ENCODE data around the gene PDE4D. TPM values are rescaled to one million over a fixed set of nuclear protein-coding genes. Genes with fewer than 3 reads are reported as not detected.
A peak's percentile ranks its signal among the peaks of the same experiment; 100 is the strongest.

The PDE4D gene
- total and polyA plus RNA-seq, 2 donors (not counting 3 experiments of a cell fraction or from before 2014, with no cell fraction given): 34.5 to 51.2 TPM

DNA sequence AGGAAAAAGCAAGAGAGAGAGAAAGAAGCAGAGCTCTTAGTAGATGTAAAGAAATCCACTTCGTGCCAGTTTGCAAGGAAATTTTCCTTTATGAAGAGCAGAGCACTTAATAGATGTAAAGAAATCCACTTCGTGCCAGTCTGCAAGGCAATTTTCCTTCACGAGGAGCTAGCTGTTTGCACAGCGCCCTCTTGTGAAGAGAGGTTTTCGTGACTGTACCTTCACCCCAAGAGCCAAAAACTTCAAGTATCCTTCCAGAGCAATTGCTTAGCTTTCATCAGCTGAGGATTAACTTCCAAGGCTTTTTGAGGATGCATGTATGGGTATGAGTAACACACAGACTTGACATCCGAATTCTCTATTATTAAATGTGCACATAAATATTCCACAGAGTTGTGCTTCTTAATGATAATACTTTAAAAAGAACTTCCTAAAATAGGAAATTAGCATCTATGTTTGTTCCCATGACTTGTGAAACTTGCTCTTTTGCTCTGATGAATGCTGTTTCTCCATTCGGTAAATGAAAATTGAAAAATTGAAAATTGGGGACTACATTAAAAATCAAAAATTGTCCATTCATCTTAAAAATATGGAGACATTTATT, 525.6 kb downstream of the PDE4D start:
- Histone ChIP-seq H3K9me1 (replicated peaks; ENCODE audit: control insufficient read depth, extremely low read depth, insufficient read depth, low read length) (no peaks in the 10 kb centered on the region), H3K4me2 (ENCODE audit: insufficient read depth, low read length) (no peak overlapping the region), H3K36me3 (ENCODE audit: control insufficient read depth in 2 of 2, extremely low read depth in 1 of 2, insufficient read depth in 2 of 2, low read length in 2 of 2) (no peaks in the 10 kb centered on the region), H3K4me3 (replicated peaks in 1 of 3; ENCODE audit: insufficient read depth in 1 of 3, low read depth in 1 of 3, low read length in 3 of 3) (no peak overlapping the region), H2AFZ (ENCODE audit: low read depth, low read length) (no peak overlapping the region), H3K79me2 (ENCODE audit: control insufficient read depth, insufficient read depth, low read length) (no peaks in the 10 kb centered on the region), H4K20me1 (replicated peaks; ENCODE audit: control insufficient read depth, extremely low read depth, insufficient read depth, low read length) (no peaks in the 10 kb centered on the region), H3K9ac (replicated peaks; ENCODE audit: extremely low read depth, insufficient read depth, low read length) (no peak overlapping the region), H3K9me3 (replicated peaks; ENCODE audit: control insufficient read depth, insufficient read depth, low read length) (no peaks in the 10 kb centered on the region), H3K4me1 (ENCODE audit: control insufficient read depth, extremely low read depth, insufficient read depth, low read length) (no peaks in the 10 kb centered on the region), H3K27me3 (ENCODE audit: control insufficient read depth in 2 of 2, insufficient read depth in 2 of 2, low read length in 2 of 2) (peaks cover 0 to 2% of the 10 kb centered on the region in 2 experiments), H3K27ac (ENCODE audit: insufficient read depth, low read depth, low read length) (no peak overlapping the region)
- peak; percentile 76 for FAIRE-seq
- ChIA-PET POLR2A (interaction anchor here (0.6 kb wide), 1 partner anchor 72 kb away, joined by 3 read pairs; no protein-coding TSS in a partner anchor), CTCF (interaction anchor here (0.6 to 5.7 kb wide), 58 partner anchors 9 to 481 kb away, joined by 3 to 193 read pairs (median 5); no protein-coding TSS in a partner anchor)
- BruUV-seq (replicated peaks): no TSS peak
- TF ChIP-seq MYC (IDR thresholded peaks at IDR 0.05; ENCODE audit: low read depth, low read length): no peak
- TF ChIP-seq CTCF (IDR thresholded peaks at IDR 0.05; ENCODE audit: extremely low read depth in 1 of 2, insufficient read depth in 1 of 2, low read depth in 1 of 2, low read length in 2 of 2): peak; percentile 75 to 79
- dilution Hi-C loops (cut with MboI; ENCODE audit: extremely low pct_ligation_motif_present, low sequenced_read_pairs): no loop called here
- peak; percentile 75 for DNase-seq (ENCODE audit: low read depth, low spot score)
- intact Hi-C loops (cut with micrococcal nuclease): loop anchor here (1.0 to 5.0 kb wide), 4 partner anchors 91 to 331 kb away; no protein-coding TSS in a partner anchor

DNA sequence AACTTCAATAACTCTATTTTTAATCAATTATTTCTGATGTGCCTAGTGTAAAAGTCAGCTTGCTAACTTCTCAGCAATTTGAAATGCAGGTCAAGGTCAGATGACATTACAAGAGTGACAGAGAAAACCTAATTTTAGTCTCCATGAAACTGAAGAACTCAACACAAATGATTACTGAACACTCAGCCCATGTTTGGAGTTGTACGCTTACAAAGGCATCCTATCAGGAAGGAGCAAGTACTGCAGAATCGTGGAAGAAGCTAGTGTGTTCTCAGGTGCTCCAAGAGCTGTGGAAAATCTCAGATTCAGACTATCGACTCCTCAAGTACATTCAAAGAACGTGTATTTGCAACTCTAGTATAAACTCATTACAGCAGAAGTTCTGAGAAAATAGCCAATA, 526.7 kb downstream of the PDE4D start:
- Histone ChIP-seq H4K20me1 (replicated peaks; ENCODE audit: control insufficient read depth, extremely low read depth, insufficient read depth, low read length) (no peaks in the 10 kb centered on the region), H2AFZ (ENCODE audit: low read depth, low read length) (no peak overlapping the region), H3K27ac (ENCODE audit: insufficient read depth, low read depth, low read length) (no peak overlapping the region), H3K27me3 (ENCODE audit: control insufficient read depth in 2 of 2, insufficient read depth in 2 of 2, low read length in 2 of 2) (peaks cover 0 to 2% of the 10 kb centered on the region in 2 experiments), H3K9me1 (replicated peaks; ENCODE audit: control insufficient read depth, extremely low read depth, insufficient read depth, low read length) (no peaks in the 10 kb centered on the region), H3K9me3 (replicated peaks; ENCODE audit: control insufficient read depth, insufficient read depth, low read length) (no peaks in the 10 kb centered on the region), H3K79me2 (ENCODE audit: control insufficient read depth, insufficient read depth, low read length) (no peaks in the 10 kb centered on the region), H3K4me2 (ENCODE audit: insufficient read depth, low read length) (no peak overlapping the region), H3K4me3 (replicated peaks in 1 of 3; ENCODE audit: insufficient read depth in 1 of 3, low read depth in 1 of 3, low read length in 3 of 3) (no peak overlapping the region), H3K36me3 (ENCODE audit: control insufficient read depth in 2 of 2, extremely low read depth in 1 of 2, insufficient read depth in 2 of 2, low read length in 2 of 2) (no peaks in the 10 kb centered on the region), H3K9ac (replicated peaks; ENCODE audit: extremely low read depth, insufficient read depth, low read length) (no peak overlapping the region), H3K4me1 (ENCODE audit: control insufficient read depth, extremely low read depth, insufficient read depth, low read length) (no peaks in the 10 kb centered on the region)
- CTCF ChIA-PET: interaction anchor here (0.8 to 5.7 kb wide), 19 partner anchors 8 to 331 kb away, joined by 3 to 193 read pairs (median 14); no protein-coding TSS in a partner anchor
- intact Hi-C loops (cut with micrococcal nuclease) (loop anchor here (5.0 kb wide), 1 partner anchor 329 kb away; no protein-coding TSS in a partner anchor), dilution Hi-C loops (cut with MboI; ENCODE audit: extremely low pct_ligation_motif_present, low sequenced_read_pairs) (no loop called here)
- DNase-seq (ENCODE audit: low read depth, low spot score): no peak
- no TSS peak for BruUV-seq (replicated peaks)
- POLR2A ChIA-PET: no interaction called here
- FAIRE-seq: no peak
- TF ChIP-seq POLR2AphosphoS5 (IDR thresholded peaks at IDR 0.05; ENCODE audit: insufficient read depth, low read depth, low read length) (no peak), FOS (IDR thresholded peaks at IDR 0.05; ENCODE audit: borderline replicate concordance, insufficient read depth, low read length) (no peak), GATA2 (IDR thresholded peaks at IDR 0.05; ENCODE audit: insufficient read depth, insufficient read length, low read depth, low read length) (no peak), CTCF (IDR thresholded peaks at IDR 0.05; ENCODE audit: extremely low read depth in 1 of 2, insufficient read depth in 1 of 2, low read depth in 1 of 2, low read length in 2 of 2) (no peak), MYC (IDR thresholded peaks at IDR 0.05; ENCODE audit: low read depth, low read length) (no peak), POLR2A (IDR thresholded peaks at IDR 0.05; ENCODE audit: low read depth, low read length) (no peak), EZH2 (IDR thresholded peaks at IDR 0.05; ENCODE audit: borderline replicate concordance, low read depth, low read length, severe bottlenecking) (no peak), JUN (IDR thresholded peaks at IDR 0.05; ENCODE audit: borderline replicate concordance, insufficient read depth, insufficient read length, low read depth) (no peak), MAX (IDR thresholded peaks at IDR 0.05; ENCODE audit: insufficient read depth, insufficient read length) (no peak)

All from endothelial cell of umbilical vein (primary cell).